Osteocyte (in vitro differentiated cells): ENCODE results near the gene NRCAM. TPM values are rescaled to one million over a fixed set of nuclear protein-coding genes. Genes with fewer than 3 reads are reported as not detected.

Experiments used
- DNase-seq: peaks from one replicate; pipeline ENCODE4 v3.0.0; 2021; ENCODE audit warnings: mixed read lengths; ENCODE audit not compliant: unreplicated experiment; ENCODE audit errors: extremely low spot score
- H3K27ac Mint-ChIP-seq: one replicate; pipeline ENCODE4 v1.8.0; 2021; ENCODE audit warnings: mild to moderate bottlenecking, mixed read lengths; ENCODE audit not compliant: unreplicated experiment
- H3K27me3 Mint-ChIP-seq: one replicate; pipeline ENCODE4 v1.8.0; 2021; ENCODE audit warnings: mixed read lengths; ENCODE audit not compliant: unreplicated experiment
- H3K36me3 Mint-ChIP-seq: one replicate; pipeline ENCODE4 v1.8.0; 2021; ENCODE audit warnings: mixed read lengths; ENCODE audit not compliant: unreplicated experiment
- H3K4me1 Mint-ChIP-seq: one replicate; pipeline ENCODE4 v1.8.0; 2021; ENCODE audit warnings: mixed read lengths; ENCODE audit not compliant: unreplicated experiment
- H3K4me3 Mint-ChIP-seq: one replicate; pipeline ENCODE4 v1.8.0; 2021; ENCODE audit warnings: mild to moderate bottlenecking, moderate library complexity, mixed read lengths; ENCODE audit not compliant: unreplicated experiment
- H3K9me3 Mint-ChIP-seq: one replicate; pipeline ENCODE4 v1.8.0; 2021; ENCODE audit warnings: mixed read lengths; ENCODE audit not compliant: unreplicated experiment
- CTCF ChIP-seq: fragments of 200-600 bp; sonication (generic); IDR thresholded peaks from 2 replicates; pipeline ENCODE4 v1.5.0; 2021; ENCODE audit warnings: antibody characterized with exemption, mild to moderate bottlenecking, moderate library complexity
- total RNA-seq: library from RNA; stranded (reverse); gene quantifications from 2 replicates; pipeline ENCODE4 v1.2.1, GENCODE V29; 2021

NRCAM gene
- total RNA-seq, 1 donor from 2014 or later, result 81.8 TPM

GRCh38 chr7:108461840-108462239 lies 5.6 kb upstream of the NRCAM start:
- Mint-ChIP-seq H3K4me1 (peaks cover 7% of the 10 kb centered on the region), H3K4me3 (no peak overlapping the region), H3K27ac (no peak overlapping the region), H3K36me3 (no peaks in the 10 kb centered on the region), H3K9me3 (no peaks in the 10 kb centered on the region), H3K27me3 (peaks cover 24% of the 10 kb centered on the region)
- no peak for TF ChIP-seq CTCF
- DNase-seq, result no peak

GRCh38 chr7:108460964-108461363 lies 4.7 kb upstream of the NRCAM start:
- DNase-seq, result no peak

GRCh38 chr7:108459922-108460551 lies 3.8 kb upstream of the NRCAM start:
- Mint-ChIP-seq H3K9me3 (no peaks in the 10 kb centered on the region), H3K27ac (no peak overlapping the region), H3K36me3 (no peaks in the 10 kb centered on the region), H3K4me1 (peaks cover 9% of the 10 kb centered on the region), H3K4me3 (no peak overlapping the region), H3K27me3 (peaks cover 26% of the 10 kb centered on the region)
- peak; percentile 79 for TF ChIP-seq CTCF
- no peak for DNase-seq

More at GRCh38 chr7:108460964-108461363, 4.7 kb upstream of the NRCAM start:
- no peak for TF ChIP-seq CTCF
- Mint-ChIP-seq H3K4me1 (peaks cover 9% of the 10 kb centered on the region), H3K27ac (no peak overlapping the region), H3K36me3 (no peaks in the 10 kb centered on the region), H3K27me3 (peaks cover 26% of the 10 kb centered on the region), H3K9me3 (no peaks in the 10 kb centered on the region), H3K4me3 (no peak overlapping the region)

- no peak for DNase-seq
- peaks cover 23% of the 10 kb centered on the region for H3K4me1 Mint-ChIP-seq
- no peaks in the 10 kb centered on the region for H3K9me3 Mint-ChIP-seq
- no peak overlapping the region for H3K27ac Mint-ChIP-seq
- no peak overlapping the region for H3K4me3 Mint-ChIP-seq
- TF ChIP-seq CTCF, result no peak
- H3K36me3 Mint-ChIP-seq, result no peaks in the 10 kb centered on the region
- peaks cover 22% of the 10 kb centered on the region for H3K27me3 Mint-ChIP-seq
Measured at GRCh38 chr7:108457871-108458270, 1.6 kb upstream of the NRCAM start.

- H3K4me1 Mint-ChIP-seq, result peaks cover 26% of the 10 kb centered on the region
- peak overlapping the region; percentile 84 for H3K4me3 Mint-ChIP-seq
- no peak for DNase-seq
- H3K9me3 Mint-ChIP-seq, result no peaks in the 10 kb centered on the region
- H3K27ac Mint-ChIP-seq, result no peak overlapping the region
- peaks cover 25% of the 10 kb centered on the region for H3K27me3 Mint-ChIP-seq
- TF ChIP-seq CTCF, result no peak
- no peaks in the 10 kb centered on the region for H3K36me3 Mint-ChIP-seq
Measured at GRCh38 chr7:108456845-108457540, 757 bp upstream of the NRCAM start.
